ENCODE results near the gene ZNF436. TPM values are rescaled to one million over a fixed set of nuclear protein-coding genes. Genes with fewer than 3 reads are reported as not detected.
"Not testable (repeated sequence)": the region's sequence is repeated elsewhere in the genome, so short reads cannot be mapped to it uniquely, and the experiment has no call there.

ZNF436 gene
- total and polyA plus RNA-seq, 3 experiments from 2014 or later, result 4.9 to 6.4 (median 5.9) TPM

DNA sequence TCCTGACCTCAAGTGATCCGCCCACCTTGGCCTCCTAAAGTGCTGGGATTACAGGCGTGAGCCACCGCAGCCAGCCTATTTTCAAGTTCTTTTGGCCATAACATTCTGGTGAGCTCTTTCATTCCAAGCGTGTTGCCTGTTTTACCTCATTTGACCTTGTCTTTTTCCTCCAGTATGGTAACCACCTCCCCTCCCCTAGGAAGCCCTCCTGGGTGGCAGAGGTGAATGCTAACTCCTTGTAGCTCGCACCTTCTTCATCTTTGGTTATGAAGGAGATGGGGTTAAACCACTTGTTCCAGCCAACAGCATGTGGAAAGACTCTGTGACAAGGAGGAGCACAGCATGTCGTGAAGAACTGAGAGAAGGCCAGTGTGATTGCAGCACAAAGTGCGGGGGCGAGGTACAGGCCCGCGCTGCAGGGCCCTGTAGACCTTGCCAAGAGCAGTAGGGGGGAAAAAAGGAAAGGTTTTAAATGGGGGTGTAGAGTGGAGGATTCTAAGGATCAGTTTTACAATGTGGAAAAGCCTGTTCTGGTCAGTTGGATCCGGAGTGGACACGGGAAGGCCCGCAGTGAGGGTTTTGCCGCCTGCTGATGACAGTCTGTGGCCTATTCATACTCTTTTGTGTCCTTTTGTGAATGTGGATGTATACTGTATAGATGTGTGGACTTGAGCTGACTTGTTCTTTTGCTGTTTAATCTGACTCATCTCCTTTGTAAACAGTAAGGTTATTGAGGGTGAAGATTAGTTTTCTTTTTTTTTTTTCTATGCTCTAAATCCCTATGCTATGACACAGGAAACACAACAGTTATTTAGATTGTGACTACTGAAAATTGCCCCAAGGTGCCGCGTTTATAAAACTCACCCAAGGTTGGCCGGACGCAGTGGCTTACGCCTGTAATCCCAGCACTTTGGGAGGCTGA, 7.5 kb upstream of the ZNF436 start:
- Histone ChIP-seq H3K9me3 (ENCODE audit: low read length) (no peaks in the 10 kb centered on the region), H3K4me1 (ENCODE audit: insufficient read depth, low read length) (no peaks in the 10 kb centered on the region), H3K27me3 (ENCODE audit: insufficient read depth, low read length, poor library complexity, severe bottlenecking) (no peaks in the 10 kb centered on the region), H3K27ac (ENCODE audit: low read depth, low read length) (peak overlapping the region; percentile 79), H3K4me3 (ENCODE audit: low read length) (no peak overlapping the region), H3K36me3 (ENCODE audit: insufficient read depth, low read length) (no peaks in the 10 kb centered on the region)
- H3K4me1 Mint-ChIP-seq, result no peaks in the 10 kb centered on the region
- CTCF ChIA-PET, result no interaction called here
- POLR2A ChIA-PET, result no interaction called here
- H3K9me3 Mint-ChIP-seq, result no peaks in the 10 kb centered on the region
- no peak overlapping the region for H3K27ac Mint-ChIP-seq
- no peak for DNase-seq
- no peak overlapping the region for H3K4me3 Mint-ChIP-seq
- peaks cover 0 to 3% of the 10 kb centered on the region in 2 donors for H3K27me3 Mint-ChIP-seq
- peaks cover 0 to 4% (median 3%) of the 10 kb centered on the region in 3 donors for H3K36me3 Mint-ChIP-seq

DNA sequence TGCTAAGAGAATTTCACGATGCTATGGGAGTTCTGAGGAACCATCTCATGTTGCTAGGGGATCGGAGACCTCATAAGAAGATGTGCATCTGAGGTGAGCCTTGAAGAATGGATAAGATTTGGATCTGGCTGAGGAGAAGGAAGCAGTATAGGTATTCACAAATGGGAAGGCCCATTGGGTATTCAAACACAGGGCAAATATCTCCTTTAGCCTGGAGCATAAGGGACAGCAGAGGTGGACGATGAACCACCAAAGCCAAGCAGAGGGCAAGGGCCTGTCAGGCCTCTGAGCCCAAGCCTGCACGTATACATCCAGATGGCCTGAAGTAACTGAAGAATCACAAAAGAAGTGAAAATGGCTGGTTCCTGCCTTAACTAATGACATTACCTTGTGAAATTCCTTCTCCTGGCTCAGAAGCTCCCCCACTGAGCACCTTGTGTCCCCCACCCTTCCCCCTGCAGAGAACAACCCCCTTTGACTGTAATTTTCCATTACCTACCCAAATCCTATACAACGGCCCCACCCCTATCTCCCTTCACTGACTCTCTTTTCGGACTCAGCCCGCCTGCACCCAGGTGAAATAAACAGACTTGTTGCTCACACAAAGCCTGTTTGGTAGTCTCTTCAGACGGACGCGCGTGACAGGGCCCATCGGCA, 4.6 kb upstream of the ZNF436 start:
- H3K9me3 Mint-ChIP-seq; H3K4me3 ChIP-seq (ENCODE audit: low read length); H3K36me3 Mint-ChIP-seq; H3K27me3 Mint-ChIP-seq; H3K27me3 ChIP-seq (ENCODE audit: insufficient read depth, low read length, poor library complexity, severe bottlenecking); CTCF ChIA-PET; DNase-seq; H3K27ac ChIP-seq (ENCODE audit: low read depth, low read length); POLR2A ChIA-PET; H3K36me3 ChIP-seq (ENCODE audit: insufficient read depth, low read length); H3K4me3 Mint-ChIP-seq; H3K9me3 ChIP-seq (ENCODE audit: low read length); H3K27ac Mint-ChIP-seq: not testable (repeated sequence)
- H3K4me1 Mint-ChIP-seq, result peaks cover 6 to 12% (median 12%) of the 10 kb centered on the region in 3 donors
- H3K4me1 ChIP-seq (ENCODE audit: insufficient read depth, low read length), result peaks cover 13% of the 10 kb centered on the region

DNA sequence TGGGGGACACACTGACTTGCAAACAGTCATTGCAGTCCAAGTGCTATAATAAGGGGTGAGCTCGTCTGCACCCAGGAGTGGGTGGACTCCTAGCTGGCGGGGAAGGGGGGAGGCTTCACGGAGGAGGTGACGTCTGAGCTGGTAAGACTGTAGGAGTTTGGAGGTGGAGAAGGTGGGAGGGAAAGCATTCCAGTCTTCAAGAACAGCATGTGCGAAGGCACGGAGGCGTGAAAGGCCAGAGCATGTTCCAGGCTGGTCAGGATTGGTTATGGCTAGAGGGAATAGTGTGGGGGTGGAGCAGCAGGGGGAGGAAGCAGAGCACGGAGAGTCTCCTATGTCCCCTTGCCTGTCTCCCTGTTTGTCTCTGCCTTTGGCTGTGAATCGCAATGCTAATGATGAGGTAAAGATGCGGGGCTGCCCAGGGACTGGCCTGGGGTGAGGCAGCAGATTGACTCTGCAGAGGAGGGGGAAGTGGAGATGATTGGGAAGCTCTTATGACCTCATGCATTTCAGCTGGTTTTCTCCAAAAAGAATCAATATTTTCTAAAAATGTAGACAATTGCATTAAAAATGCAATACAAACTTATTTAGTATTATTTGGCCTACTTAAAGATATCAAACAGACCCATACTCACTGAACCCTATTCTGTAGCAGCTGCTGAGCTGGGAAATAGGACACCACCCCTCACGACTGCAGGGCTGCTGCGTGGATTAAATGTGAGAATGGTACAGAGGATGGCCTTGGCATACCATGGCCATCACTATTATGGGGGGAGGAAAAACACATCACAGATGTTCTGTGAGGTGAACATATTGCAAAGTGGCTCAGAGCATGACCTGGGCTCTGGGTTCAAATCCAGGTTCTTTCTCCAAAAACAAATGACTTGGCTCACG, 2.6 kb upstream of the ZNF436 start:
- H3K27me3 Mint-ChIP-seq, result peaks cover 0 to 5% of the 10 kb centered on the region in 2 donors
- no peak overlapping the region for H3K4me3 ChIP-seq (ENCODE audit: low read length)
- no peaks in the 10 kb centered on the region for H3K27me3 ChIP-seq (ENCODE audit: insufficient read depth, low read length, poor library complexity, severe bottlenecking)
- peaks cover 20% of the 10 kb centered on the region for H3K4me1 ChIP-seq (ENCODE audit: insufficient read depth, low read length)
- DNase-seq, result no peak
- no peaks in the 10 kb centered on the region for H3K9me3 ChIP-seq (ENCODE audit: low read length)
- peaks cover 0 to 14% (median 1%) of the 10 kb centered on the region in 3 donors for H3K36me3 Mint-ChIP-seq
- H3K4me3 Mint-ChIP-seq, result peak overlapping the region in 1 of 7 donors; percentile 56
- H3K36me3 ChIP-seq (ENCODE audit: insufficient read depth, low read length), result no peaks in the 10 kb centered on the region
- ChIA-PET POLR2A (no interaction called here), CTCF (no interaction called here)
- H3K4me1 Mint-ChIP-seq, result peaks cover 18 to 21% (median 20%) of the 10 kb centered on the region in 3 donors
- no peaks in the 10 kb centered on the region for H3K9me3 Mint-ChIP-seq
- H3K27ac ChIP-seq (ENCODE audit: low read depth, low read length), result peak overlapping the region; percentile 96
- no peak overlapping the region for H3K27ac Mint-ChIP-seq

DNA sequence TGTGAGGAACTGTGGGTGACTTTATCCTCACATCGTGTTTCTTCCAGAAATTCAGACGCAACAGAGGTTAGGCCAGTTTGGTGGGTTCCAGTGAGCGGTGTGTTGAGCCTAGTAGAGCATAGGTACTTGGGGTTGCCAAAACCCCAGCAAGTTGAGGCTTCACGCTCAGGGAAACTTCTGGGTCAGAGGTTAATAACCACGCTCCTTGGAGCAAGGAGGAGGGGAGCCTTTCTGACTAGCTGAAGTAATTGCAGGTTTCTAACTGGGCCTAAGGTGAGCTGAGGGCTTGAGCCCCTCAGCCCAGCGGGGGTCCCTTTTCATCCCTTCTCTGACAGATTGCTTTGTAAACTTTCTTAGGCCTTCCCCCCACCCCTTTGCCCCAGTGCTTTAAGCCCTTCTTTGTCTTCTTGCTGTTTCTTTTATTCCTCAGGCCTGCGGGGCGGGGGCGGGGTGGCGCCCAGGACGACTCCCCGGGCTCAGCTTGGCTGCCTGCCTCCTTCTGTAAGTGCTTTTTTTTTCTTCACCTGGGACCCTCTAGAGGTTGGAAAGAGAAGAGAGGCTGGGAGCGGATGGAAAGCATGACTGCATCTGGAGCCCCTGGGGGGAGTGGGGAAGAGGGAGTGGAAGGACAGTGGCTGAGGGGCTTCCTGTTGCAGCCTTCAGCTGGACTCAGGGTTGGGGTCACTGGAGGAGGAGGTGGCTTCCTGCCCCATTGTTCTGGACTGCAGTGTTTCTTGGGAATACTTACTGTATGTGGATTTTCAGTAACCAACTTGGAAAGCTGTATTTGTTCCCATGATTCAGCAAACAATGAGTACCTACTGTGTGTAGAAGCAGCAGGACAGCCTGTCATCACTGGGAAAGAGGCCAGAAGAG, 1.3 kb upstream of the ZNF436 start:
- DNase-seq, result no peak
- CTCF ChIA-PET, result interaction anchor here (1.9 kb wide), 1 partner anchor 27 kb away, joined by 4 read pairs; the partner anchor contains the start of gene HNRNPR
- Mint-ChIP-seq H3K4me3 (peak overlapping the region in 3 of 7 donors; percentile 69 to 98 (median 94)), H3K4me1 (peaks cover 30 to 34% (median 33%) of the 10 kb centered on the region in 3 donors), H3K9me3 (no peaks in the 10 kb centered on the region), H3K27ac (peak overlapping the region in 1 of 8 donors; percentile 23), H3K27me3 (peaks cover 0 to 5% of the 10 kb centered on the region in 2 donors), H3K36me3 (peaks cover 3 to 23% (median 6%) of the 10 kb centered on the region in 3 donors)
- Histone ChIP-seq H3K27me3 (ENCODE audit: insufficient read depth, low read length, poor library complexity, severe bottlenecking) (no peaks in the 10 kb centered on the region), H3K9me3 (ENCODE audit: low read length) (no peaks in the 10 kb centered on the region), H3K4me3 (ENCODE audit: low read length) (no peak overlapping the region), H3K4me1 (ENCODE audit: insufficient read depth, low read length) (peaks cover 25% of the 10 kb centered on the region), H3K36me3 (ENCODE audit: insufficient read depth, low read length) (no peaks in the 10 kb centered on the region), H3K27ac (ENCODE audit: low read depth, low read length) (peak overlapping the region; percentile 96)
- POLR2A ChIA-PET, result no interaction called here

DNA sequence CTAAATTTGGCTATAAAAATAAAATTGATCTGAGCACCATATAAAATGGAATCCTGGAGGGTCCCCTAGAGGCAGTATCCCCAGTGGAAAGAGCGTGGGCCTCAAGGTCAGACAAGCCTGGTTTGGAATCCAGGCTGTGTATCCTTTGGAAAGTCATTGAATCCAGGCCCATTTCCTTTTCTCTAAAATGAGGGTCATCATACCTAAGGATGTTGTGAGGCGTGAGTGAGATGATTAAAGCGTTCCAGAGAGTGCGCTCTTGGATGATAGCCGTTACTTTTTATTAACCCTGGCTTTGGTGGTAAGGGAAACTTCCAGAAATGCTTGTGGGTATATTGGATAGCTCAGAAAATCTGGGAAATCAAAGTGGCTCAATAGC, 683 bp upstream of the ZNF436 start:
- ChIA-PET POLR2A (no interaction called here), CTCF (interaction anchor here (1.9 kb wide), 1 partner anchor 26 kb away, joined by 4 read pairs; the partner anchor contains the start of gene HNRNPR)
- Histone ChIP-seq H3K36me3 (ENCODE audit: insufficient read depth, low read length) (no peaks in the 10 kb centered on the region), H3K9me3 (ENCODE audit: low read length) (no peaks in the 10 kb centered on the region), H3K4me3 (ENCODE audit: low read length) (no peak overlapping the region), H3K27me3 (ENCODE audit: insufficient read depth, low read length, poor library complexity, severe bottlenecking) (no peaks in the 10 kb centered on the region), H3K4me1 (ENCODE audit: insufficient read depth, low read length) (peaks cover 25% of the 10 kb centered on the region), H3K27ac (ENCODE audit: low read depth, low read length) (peak overlapping the region; percentile 96)
- DNase-seq, result no peak
- H3K27me3 Mint-ChIP-seq, result peaks cover 0 to 5% of the 10 kb centered on the region in 2 donors
- H3K4me3 Mint-ChIP-seq, result peak overlapping the region; percentile 94 to 99 (median 99)
- peaks cover 32 to 36% (median 36%) of the 10 kb centered on the region in 3 donors for H3K4me1 Mint-ChIP-seq
- no peaks in the 10 kb centered on the region for H3K9me3 Mint-ChIP-seq
- peaks cover 6 to 26% (median 9%) of the 10 kb centered on the region in 3 donors for H3K36me3 Mint-ChIP-seq
- H3K27ac Mint-ChIP-seq, result peak overlapping the region in 7 of 8 donors; percentile 8 to 91 (median 44)

DNA sequence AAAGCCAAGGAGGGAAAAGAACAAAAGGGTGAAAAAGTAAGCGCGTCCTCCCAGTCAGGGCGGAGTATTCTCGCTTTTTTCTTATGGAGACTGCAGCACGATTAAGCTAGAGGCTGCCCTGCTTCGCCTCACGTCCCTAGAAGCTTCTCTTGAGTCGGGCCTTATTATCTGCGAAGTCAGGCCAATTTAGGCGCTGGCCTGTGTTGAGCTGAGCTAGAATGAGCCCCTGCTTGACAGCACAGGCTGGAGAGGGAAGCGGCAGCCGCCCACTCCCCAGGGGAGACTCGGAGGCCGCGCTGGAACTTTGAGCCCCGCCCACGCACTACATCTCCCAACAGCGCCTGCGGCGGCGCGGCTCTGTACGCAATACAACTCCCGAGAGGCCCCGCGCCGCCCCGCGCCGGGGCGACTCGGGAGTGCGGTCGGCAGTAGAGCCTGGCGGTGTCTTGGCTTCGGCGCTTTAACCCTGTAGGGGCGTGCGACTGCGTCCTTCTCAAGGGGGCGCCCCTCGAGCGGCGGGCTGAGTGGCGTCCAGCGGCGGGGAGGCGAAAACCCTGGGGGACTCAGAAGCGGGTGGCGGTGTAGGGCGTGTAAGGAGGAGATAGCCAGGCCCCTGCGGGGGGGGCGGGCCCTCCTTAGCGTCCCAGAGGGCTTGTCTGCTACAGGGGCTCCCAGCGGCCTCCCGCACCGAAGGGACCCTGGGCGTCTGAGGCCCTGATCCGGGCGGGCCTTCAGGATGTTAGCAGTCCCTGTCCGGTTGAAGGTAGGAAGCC, 888 bp downstream of the ZNF436 start:
- H3K9me3 ChIP-seq (ENCODE audit: low read length), result no peaks in the 10 kb centered on the region
- Mint-ChIP-seq H3K4me3 (peak overlapping the region; percentile 94 to 99 (median 99)), H3K36me3 (peaks cover 5 to 33% (median 18%) of the 10 kb centered on the region in 3 donors), H3K9me3 (peaks cover 0 to 6% (median under 1%) of the 10 kb centered on the region in 5 donors), H3K4me1 (peaks cover 32 to 36% (median 36%) of the 10 kb centered on the region in 3 donors), H3K27me3 (peaks cover 0 to 1% of the 10 kb centered on the region in 2 donors), H3K27ac (peak overlapping the region; percentile 91 to 99 (median 98))
- DNase-seq, result peak; percentile 81 to 89 (median 82)
- no peaks in the 10 kb centered on the region for H3K27me3 ChIP-seq (ENCODE audit: insufficient read depth, low read length, poor library complexity, severe bottlenecking)
- no peaks in the 10 kb centered on the region for H3K36me3 ChIP-seq (ENCODE audit: insufficient read depth, low read length)
- H3K27ac ChIP-seq (ENCODE audit: low read depth, low read length), result peak overlapping the region; percentile 96
- ChIA-PET POLR2A (interaction anchor here (0.9 to 3.0 kb wide), 6 partner anchors 24 to 375 kb away, joined by 3 to 53 read pairs (median 4); partner anchors contain the start of genes ELOA and HNRNPR), CTCF (interaction anchor here (0.8 to 1.0 kb wide), 3 partner anchors 24 to 171 kb away, joined by 4 read pairs; partner anchors contain the start of gene HNRNPR)
- peak overlapping the region; percentile 100 for H3K4me3 ChIP-seq (ENCODE audit: low read length)
- H3K4me1 ChIP-seq (ENCODE audit: insufficient read depth, low read length), result peaks cover 25% of the 10 kb centered on the region
